Pancreas (tissue), 10 donors: Measurements from ENCODE around the gene CD96. TPM values are rescaled to one million over a fixed set of nuclear protein-coding genes. Genes with fewer than 3 reads are reported as not detected.

Experiments
- ATAC-seq, 4 donors: fragments of 200-7000 bp; cut with Tn5 transposase; one replicate each; pipeline versions ENCODE4 v1.8.0 to v1.9.1; 2020; ENCODE audit warnings: mild to moderate bottlenecking in 4 of 4, moderate library complexity in 4 of 4
- DNase-seq, 6 donors: peaks; one replicate each; pipeline ENCODE4 v3.0.0-alpha.2; 2020
- FAIRE-seq: peaks from 2 replicates; lab custom pipeline; 2012; peaks lifted over from hg19 to GRCh38; lab: Jason Lieb, UNC
- H3K27ac ChIP-seq, 4 donors: fragments of 200-600 bp; sonication (generic); 1 replicate in 3 of 4; 2 replicates in 1 of 4; pipeline versions ENCODE4 v1.5.0 to v1.8.0; 2020
- H3K27me3 ChIP-seq, 4 donors: fragments of 200-600 bp; one replicate each; pipeline ENCODE4 v1.8.0; 2021
- H3K36me3 ChIP-seq, 3 donors: fragments of 200-600 bp; sonication (generic) in 1 of 3; one replicate each; pipeline versions ENCODE4 v1.5.0 to v1.8.0; 2020 to 2021
- H3K4me1 ChIP-seq, 3 donors: fragments of 200-600 bp; one replicate each; pipeline ENCODE4 v1.8.0; 2021
- H3K4me3 ChIP-seq, 4 donors: fragments of 200-600 bp; sonication (generic) in 2 of 4; one replicate each; pipeline versions ENCODE4 v1.5.0 to v1.8.0; 2020 to 2021
- H3K9me3 ChIP-seq, 4 donors: fragments of 200-600 bp; one replicate each; pipeline ENCODE4 v1.8.0; 2021
- WGBS, 2 donors: extraction: QIAGEN DNeasy Blood & Tissue Kit; methylation state at CpG; one replicate each; pipeline ENCODE4 v1.1.7; 2013; 5-methylcytosine and 5-hydroxymethylcytosine counted together
- intact Hi-C, 3 donors: fragments of 100-400 bp; cut with DNase I; formaldehyde crosslinking; loops; one replicate each; pipeline versions ENCODE4 v1.11.1 to v1.14.2; 2022
- polyA plus RNA-seq, 2 donors: library from polyadenylated mRNA; stranded (reverse); fragments of 200-250 nt; gene quantifications; one replicate each; pipeline ENCODE4 v1.2.3, GENCODE V29; 2013
- total RNA-seq, 6 donors: library from RNA; stranded (reverse); fragmentation: NEBNext Ultra II Directional in 4 of 6; extraction: Animal tissue kit (Norgen Biotek cat#: 25700) in 4 of 6; gene quantifications; one replicate each; pipeline versions ENCODE4 v1.2.1 to v1.2.4, GENCODE V29; 2021 to 2023
- TF ChIP-seq, protein P1 (sequence below), 4 donors: fragments of 200-600 bp; sonication (generic) in 3 of 4; IDR thresholded peaks; one replicate each; pipeline versions ENCODE4 v1.5.0 to v1.8.0; 2021; ENCODE audit warnings: antibody characterized with exemption in 4 of 4
- donor health status: healthy with polysubstance abuse.
- donor health status: DM: no; HTN: no; CAD: no; lungs with moderate emphysema.
- donor health status: DM: no; HTN: no; CAD: no.
- donor health status: control.
- donor health status: control.
- donor health status: Bipolar disorder and iron deficiency.
- donor health status: DM: yes; HTN: yes; CAD: no.
- donor health status: DM: no; HTN: no; CAD: no.
- donor health status: DM: no; HTN: no; CAD: no.
- donor health status: DM: yes; HTN: yes; CAD: no.

The CD96 gene
- total and polyA plus RNA-seq, 8 donors = 0.12 to 1.9 (median 0.47) TPM

- peak in 2 of 4 donors; percentile 50 to 61 for ATAC-seq
- no peak for DNase-seq
- no peak overlapping the region for H3K27ac ChIP-seq
- TF ChIP-seq, protein P1, sequence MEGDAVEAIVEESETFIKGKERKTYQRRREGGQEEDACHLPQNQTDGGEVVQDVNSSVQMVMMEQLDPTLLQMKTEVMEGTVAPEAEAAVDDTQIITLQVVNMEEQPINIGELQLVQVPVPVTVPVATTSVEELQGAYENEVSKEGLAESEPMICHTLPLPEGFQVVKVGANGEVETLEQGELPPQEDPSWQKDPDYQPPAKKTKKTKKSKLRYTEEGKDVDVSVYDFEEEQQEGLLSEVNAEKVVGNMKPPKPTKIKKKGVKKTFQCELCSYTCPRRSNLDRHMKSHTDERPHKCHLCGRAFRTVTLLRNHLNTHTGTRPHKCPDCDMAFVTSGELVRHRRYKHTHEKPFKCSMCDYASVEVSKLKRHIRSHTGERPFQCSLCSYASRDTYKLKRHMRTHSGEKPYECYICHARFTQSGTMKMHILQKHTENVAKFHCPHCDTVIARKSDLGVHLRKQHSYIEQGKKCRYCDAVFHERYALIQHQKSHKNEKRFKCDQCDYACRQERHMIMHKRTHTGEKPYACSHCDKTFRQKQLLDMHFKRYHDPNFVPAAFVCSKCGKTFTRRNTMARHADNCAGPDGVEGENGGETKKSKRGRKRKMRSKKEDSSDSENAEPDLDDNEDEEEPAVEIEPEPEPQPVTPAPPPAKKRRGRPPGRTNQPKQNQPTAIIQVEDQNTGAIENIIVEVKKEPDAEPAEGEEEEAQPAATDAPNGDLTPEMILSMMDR (IDR thresholded peaks at IDR 0.05) = no peak
- H3K36me3 ChIP-seq = no peaks in the 10 kb centered on the region
- H3K27me3 ChIP-seq = no peaks in the 10 kb centered on the region
- no peak for FAIRE-seq
- WGBS, 2 donors = 50 to 54% methylated on average over 2 of the region's 2 CpGs
- intact Hi-C loops = no loop called here
- no peaks in the 10 kb centered on the region for H3K9me3 ChIP-seq
- H3K4me1 ChIP-seq = no peaks in the 10 kb centered on the region
- H3K4me3 ChIP-seq = no peak overlapping the region
Measured at GRCh38 chr3:111635403-111635802, 93.4 kb downstream of the CD96 start.

GRCh38 chr3:111636366-111636885, 94.4 kb downstream of the CD96 start:
- FAIRE-seq = no peak

DNA sequence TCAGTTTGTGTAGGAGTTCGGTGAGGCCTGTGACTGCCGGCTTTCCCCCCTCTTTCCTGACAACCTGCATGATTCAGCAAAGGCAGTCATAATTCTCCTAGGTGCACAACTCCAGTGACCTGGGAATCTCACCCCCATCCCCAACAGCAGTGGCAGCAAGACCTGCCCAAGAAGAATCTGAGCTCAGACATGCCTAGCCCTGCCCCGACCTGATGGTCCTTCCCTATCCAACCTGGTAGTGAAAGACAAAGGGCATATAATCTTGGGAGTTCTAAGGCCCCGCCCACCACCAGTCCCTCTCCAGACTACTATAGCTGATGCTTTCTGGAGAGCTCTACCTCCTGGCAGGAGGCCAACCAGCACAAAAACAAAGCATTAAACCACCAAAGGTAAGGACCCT, 97.3 kb downstream of the CD96 start:
- intact Hi-C loops = no loop called here
- no peak for DNase-seq
- H3K36me3 ChIP-seq = no peaks in the 10 kb centered on the region
- no peak overlapping the region for H3K27ac ChIP-seq
- H3K4me1 ChIP-seq = no peaks in the 10 kb centered on the region
- no peak overlapping the region for H3K4me3 ChIP-seq
- ATAC-seq = no peak
- no peaks in the 10 kb centered on the region for H3K27me3 ChIP-seq
- 87 to 92% methylated on average over 4 of the region's 4 CpGs for WGBS, 2 donors
- TF ChIP-seq, protein P1 (IDR thresholded peaks at IDR 0.05) = no peak
- no peak for FAIRE-seq
- H3K9me3 ChIP-seq = no peaks in the 10 kb centered on the region

More at GRCh38 chr3:111636366-111636885, 94.4 kb downstream of the CD96 start:
- TF ChIP-seq, protein P1 (IDR thresholded peaks at IDR 0.05) = no peak
- H3K27me3 ChIP-seq = no peaks in the 10 kb centered on the region
- 74 to 82% methylated on average over 4 of the region's 4 CpGs for WGBS, 2 donors
- H3K27ac ChIP-seq = no peak overlapping the region
- H3K4me3 ChIP-seq = no peak overlapping the region
- no peak for DNase-seq
- no peaks in the 10 kb centered on the region for H3K9me3 ChIP-seq
- no peaks in the 10 kb centered on the region for H3K4me1 ChIP-seq
- intact Hi-C loops = no loop called here
- ATAC-seq = peak in 1 of 4 donors; percentile 34
- no peaks in the 10 kb centered on the region for H3K36me3 ChIP-seq

DNA sequence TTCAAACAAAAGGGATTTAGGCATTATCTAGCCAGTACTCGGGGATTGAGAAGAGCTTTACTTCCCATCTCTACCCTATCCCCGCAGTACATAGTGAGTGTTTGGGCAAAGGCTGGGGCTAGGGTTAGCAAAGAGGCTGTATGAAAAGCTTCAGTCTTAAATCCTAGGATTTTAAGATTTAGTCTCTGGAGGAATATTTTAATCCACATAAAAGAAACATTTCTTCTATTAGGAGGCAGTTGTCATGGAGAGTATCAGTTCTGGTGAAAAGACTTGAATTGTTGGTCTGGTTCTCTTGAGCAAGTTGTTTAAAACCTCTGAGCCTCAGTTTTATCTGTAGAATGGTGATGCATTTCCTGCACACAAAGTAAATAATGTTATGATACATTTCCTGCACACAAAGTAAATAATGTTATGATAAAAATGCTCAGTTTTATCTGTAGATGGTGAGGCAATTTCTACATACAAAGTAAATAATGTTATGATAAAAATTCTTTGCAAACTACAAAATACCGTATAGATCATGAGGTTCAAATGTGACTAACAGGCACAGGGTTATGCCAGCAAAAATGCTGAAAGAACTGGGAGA, 107.1 kb downstream of the CD96 start:
- Histone ChIP-seq H3K27ac (no peak overlapping the region), H3K36me3 (no peaks in the 10 kb centered on the region), H3K27me3 (no peaks in the 10 kb centered on the region), H3K4me3 (no peak overlapping the region), H3K4me1 (peaks cover 4 to 9% (median 5%) of the 10 kb centered on the region in 3 donors), H3K9me3 (no peaks in the 10 kb centered on the region)
- no peak for DNase-seq
- WGBS, 2 donors = 60 to 66% methylated on average over 3 of the region's 3 CpGs
- TF ChIP-seq, protein P1 (IDR thresholded peaks at IDR 0.05) = no peak
- FAIRE-seq = no peak
- intact Hi-C loops = no loop called here
- ATAC-seq = no peak
